ENCODE measurements around the gene MRPS2.

DNA sequence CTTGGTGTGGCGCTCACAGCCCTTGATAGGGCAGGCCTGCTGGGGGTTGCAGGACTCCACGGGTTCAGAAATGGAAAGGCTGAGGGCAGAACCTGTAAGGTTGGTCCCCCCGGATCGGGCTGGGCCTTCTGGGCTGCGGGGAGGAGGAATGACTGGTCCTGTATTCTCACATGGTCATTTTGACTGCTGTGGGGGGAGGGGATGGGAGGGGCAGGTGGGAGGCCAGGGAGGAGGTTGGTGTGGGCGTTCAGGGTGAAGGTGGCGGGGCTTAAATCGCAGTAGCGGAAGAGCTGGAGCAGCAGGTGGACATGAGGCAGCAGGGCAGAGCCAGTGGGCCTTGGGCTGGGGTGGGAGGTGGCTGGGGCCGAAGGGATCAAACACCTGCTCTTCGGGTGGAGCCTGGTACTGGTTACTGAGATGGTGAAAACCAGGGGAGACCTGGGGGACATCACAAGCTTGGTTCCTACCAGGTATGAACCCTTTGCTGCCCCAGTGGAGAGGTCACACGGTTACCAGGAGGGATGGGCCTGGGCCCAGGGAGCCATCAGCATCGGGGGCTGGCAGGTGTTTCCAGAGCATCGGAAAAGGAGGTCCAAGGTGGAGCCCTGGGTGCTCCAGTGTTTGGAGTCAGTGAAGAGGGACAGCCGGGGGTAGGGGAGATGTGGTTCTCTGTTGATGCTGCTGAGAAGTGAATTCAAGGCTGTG lies 1.8 kb downstream of the MRPS2 start:
- TF ChIP-seq, protein P1, sequence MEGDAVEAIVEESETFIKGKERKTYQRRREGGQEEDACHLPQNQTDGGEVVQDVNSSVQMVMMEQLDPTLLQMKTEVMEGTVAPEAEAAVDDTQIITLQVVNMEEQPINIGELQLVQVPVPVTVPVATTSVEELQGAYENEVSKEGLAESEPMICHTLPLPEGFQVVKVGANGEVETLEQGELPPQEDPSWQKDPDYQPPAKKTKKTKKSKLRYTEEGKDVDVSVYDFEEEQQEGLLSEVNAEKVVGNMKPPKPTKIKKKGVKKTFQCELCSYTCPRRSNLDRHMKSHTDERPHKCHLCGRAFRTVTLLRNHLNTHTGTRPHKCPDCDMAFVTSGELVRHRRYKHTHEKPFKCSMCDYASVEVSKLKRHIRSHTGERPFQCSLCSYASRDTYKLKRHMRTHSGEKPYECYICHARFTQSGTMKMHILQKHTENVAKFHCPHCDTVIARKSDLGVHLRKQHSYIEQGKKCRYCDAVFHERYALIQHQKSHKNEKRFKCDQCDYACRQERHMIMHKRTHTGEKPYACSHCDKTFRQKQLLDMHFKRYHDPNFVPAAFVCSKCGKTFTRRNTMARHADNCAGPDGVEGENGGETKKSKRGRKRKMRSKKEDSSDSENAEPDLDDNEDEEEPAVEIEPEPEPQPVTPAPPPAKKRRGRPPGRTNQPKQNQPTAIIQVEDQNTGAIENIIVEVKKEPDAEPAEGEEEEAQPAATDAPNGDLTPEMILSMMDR (IDR thresholded peaks at IDR 0.05) = no peak
- no peak for TF ChIP-seq POLR2A (IDR thresholded peaks at IDR 0.05)
